Middle frontal gyrus (tissue), 1 donor: ENCODE results near the gene ZKSCAN1.
"Not testable (repeated sequence)": the region's sequence is repeated elsewhere in the genome, so short reads cannot be mapped to it uniquely, and the experiment has no call there.

ENCODE experiments used
- DNase-seq: peaks from one replicate; pipeline ENCODE4 v3.0.0-alpha.2; 2015; ENCODE audit warnings: low spot score; ENCODE audit errors: extremely low spot score

Gene ZKSCAN1

GRCh38 chr7:100015232-100016214 is at the start of gene ZKSCAN1:
TSS of gene ZKSCAN1 (plus strand) at chr7:100015596. CDS start at chr7:100023507, 7,911 bp downstream.
- DNase-seq = peak; percentile 87

GRCh38 chr7:99969298-99969697 is 46.1 kb upstream of the ZKSCAN1 start:
- DNase-seq = no peak

GRCh38 chr7:99969813-99970212 is 45.6 kb upstream of the ZKSCAN1 start:
- not testable (repeated sequence) for DNase-seq

- DNase-seq = no peak
Measured at GRCh38 chr7:99971242-99971641, 44.2 kb upstream of the ZKSCAN1 start.

- DNase-seq = not testable (repeated sequence)
Measured at GRCh38 chr7:99973817-99974216, 41.6 kb upstream of the ZKSCAN1 start.

- DNase-seq = no peak
Measured at GRCh38 chr7:99974681-99975080, 40.7 kb upstream of the ZKSCAN1 start.

- no peak for DNase-seq
Measured at GRCh38 chr7:99975782-99976521, 39.4 kb upstream of the ZKSCAN1 start, which contains the start of gene AZGP1. TSS of gene AZGP1 (minus strand) at chr7:99976031. CDS start at chr7:99976020, 11 bp downstream.

GRCh38 chr7:99976626-99977025 is 38.8 kb upstream of the ZKSCAN1 start:
- DNase-seq = no peak

- not testable (repeated sequence) for DNase-seq
Measured at GRCh38 chr7:99979814-99980225, 35.6 kb upstream of the ZKSCAN1 start.

- DNase-seq = not testable (repeated sequence)
Measured at GRCh38 chr7:99980448-99980872, 34.9 kb upstream of the ZKSCAN1 start.

- DNase-seq = not testable (repeated sequence)
Measured at GRCh38 chr7:99981066-99981465, 34.3 kb upstream of the ZKSCAN1 start.

- DNase-seq = no peak
Measured at GRCh38 chr7:99984593-99984992, 30.8 kb upstream of the ZKSCAN1 start.

- DNase-seq = not testable (repeated sequence)
Measured at GRCh38 chr7:99987306-99987705, 28.1 kb upstream of the ZKSCAN1 start.

- DNase-seq = no peak
Measured at GRCh38 chr7:99987846-99988245, 27.6 kb upstream of the ZKSCAN1 start.

GRCh38 chr7:99990460-99990852 is 24.9 kb upstream of the ZKSCAN1 start:
- DNase-seq = no peak

- DNase-seq = not testable (repeated sequence)
Measured at GRCh38 chr7:99991543-99991942, 23.9 kb upstream of the ZKSCAN1 start.

- DNase-seq = no peak
Measured at GRCh38 chr7:99992330-99993038, 22.9 kb upstream of the ZKSCAN1 start.

GRCh38 chr7:99994819-99995218 is 20.6 kb upstream of the ZKSCAN1 start:
- no peak for DNase-seq

GRCh38 chr7:99996755-99997544 is 18.4 kb upstream of the ZKSCAN1 start:
- no peak for DNase-seq

GRCh38 chr7:99997545-99998137 is 17.8 kb upstream of the ZKSCAN1 start:
- no peak for DNase-seq
